ENCODE measurements around the gene FEM1B.

Gene FEM1B

DNA sequence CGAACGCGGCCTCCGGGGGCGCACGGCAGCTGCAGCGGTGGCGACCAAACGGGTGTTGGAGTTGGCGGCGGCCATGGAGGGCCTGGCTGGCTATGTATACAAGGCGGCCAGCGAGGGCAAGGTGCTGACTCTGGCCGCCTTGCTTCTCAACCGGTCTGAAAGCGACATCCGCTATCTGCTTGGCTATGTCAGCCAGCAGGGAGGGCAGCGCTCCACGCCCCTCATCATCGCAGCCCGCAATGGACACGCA lies 725 bp downstream of the FEM1B start:
- H3K4me1 ChIP-seq (ENCODE audit: control insufficient read depth, insufficient read depth, low read length): peaks cover 55% of the 10 kb centered on the region
- no peaks in the 10 kb centered on the region for H3K36me3 ChIP-seq (ENCODE audit: control insufficient read depth, insufficient read depth, low read length, severe bottlenecking)
- H3K27me3 ChIP-seq (replicated peaks; ENCODE audit: control insufficient read depth, insufficient read depth, low read length): no peaks in the 10 kb centered on the region
- no peaks in the 10 kb centered on the region for H3K9me3 ChIP-seq (ENCODE audit: control insufficient read depth, low read length)
- H3K4me3 ChIP-seq (ENCODE audit: low read length): peak overlapping the region; percentile 97
- no peak for DNase-seq (ENCODE audit: low read depth)
- H3K9ac ChIP-seq (ENCODE audit: low read length): peak overlapping the region; percentile 99

- H3K4me3 ChIP-seq (ENCODE audit: low read length): peak overlapping the region; percentile 97
- H3K27me3 ChIP-seq (replicated peaks; ENCODE audit: control insufficient read depth, insufficient read depth, low read length): no peaks in the 10 kb centered on the region
- no peaks in the 10 kb centered on the region for H3K9me3 ChIP-seq (ENCODE audit: control insufficient read depth, low read length)
- peak; percentile 62 for DNase-seq (ENCODE audit: low read depth)
- no peaks in the 10 kb centered on the region for H3K36me3 ChIP-seq (ENCODE audit: control insufficient read depth, insufficient read depth, low read length, severe bottlenecking)
- H3K4me1 ChIP-seq (ENCODE audit: control insufficient read depth, insufficient read depth, low read length): peaks cover 52% of the 10 kb centered on the region
- H3K9ac ChIP-seq (ENCODE audit: low read length): peak overlapping the region; percentile 99
Observed at GRCh38 chr15:68278595-68279405, 1.3 kb downstream of the FEM1B start.

DNA sequence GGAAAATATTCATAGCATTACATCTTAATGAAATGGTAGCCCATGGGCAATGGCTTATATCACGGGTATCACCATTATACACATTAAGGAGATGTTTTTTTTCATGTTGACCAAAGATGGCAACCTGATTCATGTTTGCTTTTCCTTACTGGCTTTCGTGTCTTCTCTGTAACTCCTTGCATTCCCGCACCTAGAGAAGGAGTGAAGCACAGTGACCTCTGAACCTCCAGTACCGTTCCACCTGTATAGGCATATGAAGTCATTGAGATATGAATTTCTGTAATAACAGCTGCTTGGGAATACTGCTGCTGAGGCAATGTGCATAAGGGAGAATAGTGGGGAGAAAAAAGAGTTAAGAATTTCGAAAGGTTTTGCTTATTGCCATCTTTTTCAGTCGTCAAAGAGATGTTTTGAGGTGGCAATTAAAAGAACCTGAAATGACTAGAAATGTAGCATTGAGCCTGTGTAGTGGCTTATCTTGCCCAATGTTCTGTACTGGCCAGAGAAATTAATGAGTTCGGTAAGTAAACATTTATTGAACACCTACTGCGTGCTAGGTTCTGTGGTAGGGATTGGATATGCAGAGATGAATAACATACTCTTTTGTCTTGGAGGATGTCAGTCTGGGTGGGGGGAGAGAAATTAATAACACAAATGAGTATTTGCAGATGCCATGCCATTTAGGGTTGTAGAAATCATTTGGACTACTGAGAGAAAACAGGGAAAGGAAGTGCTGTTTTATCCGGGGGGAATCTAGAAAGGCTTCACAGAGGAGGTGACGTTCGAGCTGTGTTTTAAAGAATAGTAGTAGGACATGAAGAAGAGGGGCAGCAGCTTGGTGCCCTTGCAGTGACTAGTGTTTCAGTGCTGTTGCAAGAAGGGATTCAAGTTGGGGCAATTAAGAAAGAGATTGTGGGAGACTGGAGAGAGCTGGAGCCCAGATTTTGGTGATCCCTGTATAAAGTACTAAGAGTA lies 2.5 kb downstream of the FEM1B start:
- no peak for DNase-seq (ENCODE audit: low read depth)
- Histone ChIP-seq H3K9ac (ENCODE audit: low read length) (peak overlapping the region; percentile 99), H3K9me3 (ENCODE audit: control insufficient read depth, low read length) (no peaks in the 10 kb centered on the region), H3K4me1 (ENCODE audit: control insufficient read depth, insufficient read depth, low read length) (peaks cover 59% of the 10 kb centered on the region), H3K36me3 (ENCODE audit: control insufficient read depth, insufficient read depth, low read length, severe bottlenecking) (peaks cover 8% of the 10 kb centered on the region), H3K27me3 (replicated peaks; ENCODE audit: control insufficient read depth, insufficient read depth, low read length) (no peaks in the 10 kb centered on the region), H3K4me3 (ENCODE audit: low read length) (peak overlapping the region; percentile 97)

GRCh38 chr15:68281008-68281407 lies 3.5 kb downstream of the FEM1B start:
- H3K36me3 ChIP-seq (ENCODE audit: control insufficient read depth, insufficient read depth, low read length, severe bottlenecking): peaks cover 10% of the 10 kb centered on the region
- H3K4me1 ChIP-seq (ENCODE audit: control insufficient read depth, insufficient read depth, low read length): peaks cover 67% of the 10 kb centered on the region
- H3K27me3 ChIP-seq (replicated peaks; ENCODE audit: control insufficient read depth, insufficient read depth, low read length): no peaks in the 10 kb centered on the region
- H3K4me3 ChIP-seq (ENCODE audit: low read length): peak overlapping the region; percentile 97
- H3K9ac ChIP-seq (ENCODE audit: low read length): peak overlapping the region; percentile 99
- no peak for DNase-seq (ENCODE audit: low read depth)
- no peaks in the 10 kb centered on the region for H3K9me3 ChIP-seq (ENCODE audit: control insufficient read depth, low read length)

- H3K4me3 ChIP-seq (ENCODE audit: low read length): no peak overlapping the region
Observed at GRCh38 chr15:68283401-68283800, 5.9 kb downstream of the FEM1B start.

GRCh38 chr15:68284616-68285258 lies 7.2 kb downstream of the FEM1B start:
- H3K27me3 ChIP-seq (replicated peaks; ENCODE audit: control insufficient read depth, insufficient read depth, low read length): no peaks in the 10 kb centered on the region
- no peak for DNase-seq (ENCODE audit: low read depth)
- no peaks in the 10 kb centered on the region for H3K9me3 ChIP-seq (ENCODE audit: control insufficient read depth, low read length)
- H3K36me3 ChIP-seq (ENCODE audit: control insufficient read depth, insufficient read depth, low read length, severe bottlenecking): peaks cover 14% of the 10 kb centered on the region
- no peak overlapping the region for H3K9ac ChIP-seq (ENCODE audit: low read length)
- peaks cover 69% of the 10 kb centered on the region for H3K4me1 ChIP-seq (ENCODE audit: control insufficient read depth, insufficient read depth, low read length)
- H3K4me3 ChIP-seq (ENCODE audit: low read length): no peak overlapping the region

More at GRCh38 chr15:68283401-68283800, 5.9 kb downstream of the FEM1B start:
- Histone ChIP-seq H3K9me3 (ENCODE audit: control insufficient read depth, low read length) (no peaks in the 10 kb centered on the region), H3K9ac (ENCODE audit: low read length) (no peak overlapping the region), H3K4me1 (ENCODE audit: control insufficient read depth, insufficient read depth, low read length) (peaks cover 64% of the 10 kb centered on the region), H3K27me3 (replicated peaks; ENCODE audit: control insufficient read depth, insufficient read depth, low read length) (no peaks in the 10 kb centered on the region), H3K36me3 (ENCODE audit: control insufficient read depth, insufficient read depth, low read length, severe bottlenecking) (peaks cover 10% of the 10 kb centered on the region)
- no peak for DNase-seq (ENCODE audit: low read depth)

DNA sequence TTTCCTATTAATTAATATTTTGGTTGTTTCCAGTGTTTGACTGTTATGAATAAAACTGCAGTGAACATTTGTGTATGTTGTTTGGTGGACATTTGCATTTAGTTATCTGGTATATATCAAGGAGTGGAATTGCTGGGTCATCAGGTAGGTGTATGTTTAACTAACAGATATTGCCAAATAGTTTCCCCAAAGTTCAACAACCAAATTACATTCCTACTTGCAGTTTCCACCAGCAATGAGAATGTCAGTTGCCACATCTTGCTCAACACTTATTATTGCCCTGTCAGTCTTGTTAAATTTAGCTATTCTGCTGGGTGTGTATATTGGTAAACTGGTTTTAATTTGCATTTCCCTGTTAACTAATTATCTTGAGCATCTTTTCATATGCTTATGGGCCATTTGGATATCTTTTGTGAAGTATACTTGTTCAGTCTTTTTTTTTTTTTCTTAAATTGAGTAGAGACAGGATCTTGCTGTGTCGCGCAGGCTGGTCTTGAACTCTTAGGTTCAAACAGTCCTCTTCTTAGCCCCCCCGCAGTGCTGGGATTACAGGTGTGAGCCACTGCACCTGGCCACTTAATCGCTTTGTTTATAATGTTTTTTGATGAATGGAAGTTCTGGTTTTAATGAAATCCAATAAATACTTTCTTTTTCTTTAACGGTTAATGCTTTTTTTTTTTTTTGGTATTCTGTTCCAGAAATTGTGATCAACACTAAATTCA lies 7.9 kb downstream of the FEM1B start:
- Histone ChIP-seq H3K4me1 (ENCODE audit: control insufficient read depth, insufficient read depth, low read length) (peaks cover 63% of the 10 kb centered on the region), H3K9me3 (ENCODE audit: control insufficient read depth, low read length) (no peaks in the 10 kb centered on the region), H3K27me3 (replicated peaks; ENCODE audit: control insufficient read depth, insufficient read depth, low read length) (no peaks in the 10 kb centered on the region), H3K36me3 (ENCODE audit: control insufficient read depth, insufficient read depth, low read length, severe bottlenecking) (peaks cover 21% of the 10 kb centered on the region), H3K9ac (ENCODE audit: low read length) (no peak overlapping the region), H3K4me3 (ENCODE audit: low read length) (no peak overlapping the region)
- DNase-seq (ENCODE audit: low read depth): peak; percentile 40

DNA sequence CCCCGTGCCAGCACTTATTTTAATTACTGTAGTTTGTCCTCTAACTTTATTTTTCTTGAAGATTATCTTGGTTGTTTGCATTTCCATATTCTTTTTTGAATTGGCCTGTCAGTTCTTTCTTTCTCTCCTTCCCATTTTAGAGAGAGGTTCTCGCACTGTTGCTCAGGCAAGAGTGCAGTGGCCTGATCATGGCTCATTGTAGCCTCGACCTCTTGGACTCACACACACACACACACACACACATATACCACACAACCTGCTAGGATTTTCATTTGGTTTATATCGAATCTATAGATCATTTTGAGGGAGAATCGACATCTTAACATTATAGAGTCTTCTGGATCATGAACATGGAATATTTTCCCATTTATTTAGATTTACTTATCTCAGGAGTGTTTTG lies 8.7 kb downstream of the FEM1B start:
- Histone ChIP-seq H3K9me3 (ENCODE audit: control insufficient read depth, low read length) (no peaks in the 10 kb centered on the region), H3K4me1 (ENCODE audit: control insufficient read depth, insufficient read depth, low read length) (peaks cover 55% of the 10 kb centered on the region), H3K9ac (ENCODE audit: low read length) (no peak overlapping the region), H3K4me3 (ENCODE audit: low read length) (no peak overlapping the region), H3K27me3 (replicated peaks; ENCODE audit: control insufficient read depth, insufficient read depth, low read length) (no peaks in the 10 kb centered on the region), H3K36me3 (ENCODE audit: control insufficient read depth, insufficient read depth, low read length, severe bottlenecking) (peaks cover 29% of the 10 kb centered on the region)
- no peak for DNase-seq (ENCODE audit: low read depth)

DNA sequence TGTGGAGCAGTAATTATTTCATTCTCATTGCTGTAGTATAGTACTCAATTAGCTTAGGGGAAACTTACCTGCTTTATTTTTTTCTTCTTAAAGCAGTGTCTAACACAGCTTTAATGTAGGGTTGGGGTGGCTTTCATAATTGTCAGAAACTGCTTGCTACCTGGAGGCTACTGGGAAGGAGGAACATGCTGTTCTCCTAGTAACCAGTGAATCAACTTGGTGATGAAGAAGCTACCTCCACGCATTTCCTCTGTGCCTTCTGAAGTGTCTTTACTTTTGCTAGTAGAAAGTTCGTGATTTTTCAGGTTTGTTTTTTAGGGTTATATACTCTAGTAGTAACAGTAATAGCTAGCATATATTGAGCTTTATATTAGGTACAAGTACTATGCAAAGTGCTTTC lies 11.5 kb downstream of the FEM1B start:
- Histone ChIP-seq H3K4me3 (ENCODE audit: low read length) (no peak overlapping the region), H3K36me3 (ENCODE audit: control insufficient read depth, insufficient read depth, low read length, severe bottlenecking) (peaks cover 42% of the 10 kb centered on the region), H3K9me3 (ENCODE audit: control insufficient read depth, low read length) (no peaks in the 10 kb centered on the region), H3K9ac (ENCODE audit: low read length) (no peak overlapping the region), H3K27me3 (replicated peaks; ENCODE audit: control insufficient read depth, insufficient read depth, low read length) (no peaks in the 10 kb centered on the region), H3K4me1 (ENCODE audit: control insufficient read depth, insufficient read depth, low read length) (peaks cover 37% of the 10 kb centered on the region)
- no peak for DNase-seq (ENCODE audit: low read depth)

- no peak for DNase-seq (ENCODE audit: low read depth)
- Histone ChIP-seq H3K4me3 (ENCODE audit: low read length) (no peak overlapping the region), H3K36me3 (ENCODE audit: control insufficient read depth, insufficient read depth, low read length, severe bottlenecking) (peaks cover 36% of the 10 kb centered on the region), H3K9ac (ENCODE audit: low read length) (no peak overlapping the region), H3K27me3 (replicated peaks; ENCODE audit: control insufficient read depth, insufficient read depth, low read length) (no peaks in the 10 kb centered on the region), H3K9me3 (ENCODE audit: control insufficient read depth, low read length) (no peaks in the 10 kb centered on the region), H3K4me1 (ENCODE audit: control insufficient read depth, insufficient read depth, low read length) (peaks cover 38% of the 10 kb centered on the region)
Observed at GRCh38 chr15:68289621-68290352, 12.2 kb downstream of the FEM1B start.
